GM18868 (cell line): Measurements from ENCODE around the gene TMEM54.

Source experiments
- ATAC-seq: cut with Tn5 transposase; IDR thresholded peaks from one replicate; pipeline ENCODE4 v1.9.1; 2021; ENCODE audit warnings: mild to moderate bottlenecking, moderate library complexity; ENCODE audit not compliant: unreplicated experiment

TMEM54 gene

GRCh38 chr1:32895325-32896215, 5.6 kb downstream of the TMEM54 start:
- ATAC-seq, result no peak

DNA sequence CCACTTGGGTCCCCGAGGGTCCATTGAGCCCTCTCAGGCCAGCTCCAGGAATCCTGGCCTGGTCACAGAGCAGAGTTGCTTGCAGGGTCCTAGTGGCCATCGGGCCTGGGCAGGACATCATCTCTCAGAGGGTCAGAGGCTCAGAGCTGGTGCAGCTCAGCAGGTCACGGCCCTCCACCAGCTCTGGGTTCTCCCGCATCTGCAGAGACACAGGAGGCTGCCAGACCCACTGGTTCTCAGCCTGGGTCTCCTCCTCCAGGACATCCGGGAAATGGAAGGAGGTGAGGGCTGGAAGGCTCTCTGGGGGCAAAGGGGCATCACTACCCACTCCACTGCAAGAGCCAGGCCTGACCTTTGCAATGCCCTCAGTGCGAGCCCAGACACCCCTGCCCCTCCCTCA, 6.5 kb downstream of the TMEM54 start:
- ATAC-seq, result no peak

DNA sequence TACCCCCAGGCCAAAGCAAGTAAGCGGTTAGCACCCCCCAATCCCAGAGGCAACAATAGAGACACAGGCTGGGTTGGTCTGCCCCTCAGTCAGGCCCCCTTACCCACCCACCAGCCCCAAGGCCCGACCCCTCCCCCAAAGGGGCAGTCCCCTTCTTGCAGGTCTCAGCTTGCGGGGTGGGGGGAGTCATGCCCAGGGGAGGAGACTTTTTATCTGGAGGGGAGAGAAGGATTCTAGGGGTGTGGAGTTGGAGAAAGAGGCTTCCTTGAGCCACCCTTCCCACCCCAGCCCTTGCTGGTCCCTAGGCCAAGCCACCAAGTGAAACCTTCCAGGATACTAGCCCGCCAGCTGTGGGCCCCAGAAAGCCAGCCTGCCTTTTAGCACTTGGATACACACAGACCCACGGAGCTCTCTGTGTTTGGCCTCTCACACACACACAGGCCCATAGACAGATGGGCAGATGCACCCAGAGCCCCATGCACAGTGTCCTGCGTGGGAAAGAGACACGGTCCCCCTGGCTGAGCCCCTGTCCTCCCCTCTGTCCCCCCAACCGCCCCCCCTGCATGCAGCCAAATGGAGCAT, 7.1 kb downstream of the TMEM54 start:
- ATAC-seq, result no peak

DNA sequence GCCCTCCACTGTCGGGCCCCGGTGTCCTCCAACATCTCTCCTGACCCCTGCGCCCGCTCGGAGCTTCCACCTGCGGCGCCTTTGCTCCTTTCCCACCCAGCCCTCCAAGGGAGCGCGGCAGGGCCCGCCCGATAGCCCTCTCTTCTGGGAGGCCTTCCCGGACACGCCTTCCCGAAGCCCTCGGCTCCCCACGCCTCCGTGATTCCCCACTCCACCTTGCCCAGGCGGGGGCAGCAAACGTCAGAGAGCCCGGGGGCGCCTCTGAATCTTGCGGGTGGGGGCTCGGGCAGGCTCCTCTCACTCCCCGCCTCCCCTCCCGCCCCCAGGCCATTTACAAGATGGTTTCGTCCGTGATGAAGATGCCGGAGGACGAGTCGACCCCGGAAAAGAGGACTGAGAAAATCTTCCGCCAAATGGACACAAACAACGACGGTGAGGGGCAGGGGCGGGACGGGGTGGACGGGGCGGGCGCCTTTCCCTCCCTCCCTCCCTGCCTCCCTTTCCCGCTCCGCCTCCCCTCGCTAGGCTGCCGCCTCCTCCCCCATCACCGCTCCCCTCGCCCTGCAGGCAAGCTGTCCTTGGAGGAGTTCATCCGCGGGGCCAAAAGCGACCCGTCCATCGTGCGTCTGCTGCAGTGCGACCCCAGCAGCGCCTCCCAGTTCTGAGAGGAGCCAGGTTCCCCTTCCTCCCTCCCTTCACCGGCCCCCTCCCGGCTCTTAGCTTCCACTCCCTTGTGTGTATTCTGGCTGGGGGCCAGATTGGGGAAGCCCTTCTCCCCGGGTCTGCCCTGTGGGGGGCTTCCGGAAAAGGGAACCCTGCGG, 7.8 kb downstream of the TMEM54 start:
- no peak for ATAC-seq

GRCh38 chr1:32892368-32893197, 8.6 kb downstream of the TMEM54 start:
- no peak for ATAC-seq

DNA sequence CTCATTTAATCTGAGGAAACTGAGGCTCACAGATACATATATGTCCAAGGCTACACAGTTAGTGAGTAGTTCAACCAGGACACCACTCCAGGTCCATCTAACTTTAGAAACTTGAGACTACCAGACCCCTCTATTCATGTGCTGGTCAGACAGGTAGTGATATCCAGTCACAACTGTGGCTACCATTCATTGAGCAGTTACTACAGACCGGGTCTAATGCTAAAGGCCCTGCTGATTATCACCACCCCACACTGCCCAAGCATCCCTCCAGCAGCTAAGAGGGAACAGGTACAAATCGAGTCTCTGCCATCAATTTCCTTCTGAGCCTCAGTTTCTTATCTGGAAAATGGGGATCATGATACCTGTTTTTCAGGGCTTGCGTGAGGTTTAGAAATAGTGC, 9.6 kb downstream of the TMEM54 start:
- ATAC-seq, result no peak

- ATAC-seq, result no peak
Measured at GRCh38 chr1:32891241-32891570, 10.0 kb downstream of the TMEM54 start.

DNA sequence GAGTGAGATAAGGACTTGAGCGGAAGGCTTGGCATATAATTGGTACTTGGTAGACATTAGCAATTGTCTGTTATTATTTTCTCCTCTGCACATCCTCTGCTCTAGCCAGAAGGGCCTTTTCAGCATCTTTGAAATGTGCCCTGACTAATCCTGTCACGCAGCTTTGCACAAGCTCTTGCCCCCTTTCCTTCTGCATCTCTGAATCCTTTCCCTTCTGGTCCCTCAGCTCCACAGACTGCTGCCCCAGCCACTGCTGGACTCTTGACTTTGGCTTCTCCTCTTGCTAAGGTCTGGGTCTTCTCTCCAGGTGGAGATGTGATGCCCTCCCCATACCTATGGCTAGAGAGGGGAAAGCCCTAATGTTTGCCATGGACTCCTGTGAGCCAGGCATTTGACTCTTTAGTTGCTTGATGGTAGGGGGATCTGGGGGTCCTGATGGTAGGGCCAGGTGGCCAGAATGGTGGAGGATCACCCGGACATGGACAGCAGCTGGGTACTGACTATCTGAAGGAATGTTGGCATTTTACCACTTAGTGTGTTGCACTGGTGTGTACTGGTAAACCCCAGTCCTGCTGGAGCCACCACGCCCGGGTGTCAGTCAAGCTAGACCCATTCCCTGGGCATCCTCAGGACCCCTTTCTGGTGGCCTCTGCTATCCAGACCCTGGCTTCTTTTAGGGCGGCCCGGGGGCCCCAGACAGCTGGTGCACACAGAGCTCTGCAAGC, 10.5 kb downstream of the TMEM54 start:
- ATAC-seq, result no peak

- no peak for ATAC-seq
Measured at GRCh38 chr1:32889731-32890278, 11.4 kb downstream of the TMEM54 start.

GRCh38 chr1:32888677-32889420, 12.3 kb downstream of the TMEM54 start:
- ATAC-seq, result no peak

GRCh38 chr1:32888134-32888533, 13.1 kb downstream of the TMEM54 start:
- no peak for ATAC-seq

DNA sequence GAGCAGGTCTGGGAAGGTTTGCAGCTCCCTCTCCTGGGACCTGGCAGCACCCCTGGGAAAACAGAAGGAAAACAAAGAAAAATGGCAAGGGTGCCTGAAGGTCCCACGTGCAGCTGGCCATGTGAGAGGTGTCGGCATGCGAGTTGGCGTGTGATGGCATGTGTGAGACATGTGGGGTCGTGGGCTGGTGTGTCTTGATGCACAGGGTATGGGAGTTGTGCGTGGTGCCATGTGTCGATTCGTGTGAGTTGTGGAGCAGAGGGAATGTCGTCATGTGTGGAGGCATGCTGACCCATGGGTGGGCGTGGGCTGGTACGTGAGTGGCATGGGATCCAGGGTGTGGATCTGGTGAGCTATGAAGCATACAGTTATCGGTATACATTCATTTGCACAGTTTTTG, 13.6 kb downstream of the TMEM54 start:
- ATAC-seq, result no peak

- no peak for ATAC-seq
Measured at GRCh38 chr1:32886828-32887414, 14.3 kb downstream of the TMEM54 start.

DNA sequence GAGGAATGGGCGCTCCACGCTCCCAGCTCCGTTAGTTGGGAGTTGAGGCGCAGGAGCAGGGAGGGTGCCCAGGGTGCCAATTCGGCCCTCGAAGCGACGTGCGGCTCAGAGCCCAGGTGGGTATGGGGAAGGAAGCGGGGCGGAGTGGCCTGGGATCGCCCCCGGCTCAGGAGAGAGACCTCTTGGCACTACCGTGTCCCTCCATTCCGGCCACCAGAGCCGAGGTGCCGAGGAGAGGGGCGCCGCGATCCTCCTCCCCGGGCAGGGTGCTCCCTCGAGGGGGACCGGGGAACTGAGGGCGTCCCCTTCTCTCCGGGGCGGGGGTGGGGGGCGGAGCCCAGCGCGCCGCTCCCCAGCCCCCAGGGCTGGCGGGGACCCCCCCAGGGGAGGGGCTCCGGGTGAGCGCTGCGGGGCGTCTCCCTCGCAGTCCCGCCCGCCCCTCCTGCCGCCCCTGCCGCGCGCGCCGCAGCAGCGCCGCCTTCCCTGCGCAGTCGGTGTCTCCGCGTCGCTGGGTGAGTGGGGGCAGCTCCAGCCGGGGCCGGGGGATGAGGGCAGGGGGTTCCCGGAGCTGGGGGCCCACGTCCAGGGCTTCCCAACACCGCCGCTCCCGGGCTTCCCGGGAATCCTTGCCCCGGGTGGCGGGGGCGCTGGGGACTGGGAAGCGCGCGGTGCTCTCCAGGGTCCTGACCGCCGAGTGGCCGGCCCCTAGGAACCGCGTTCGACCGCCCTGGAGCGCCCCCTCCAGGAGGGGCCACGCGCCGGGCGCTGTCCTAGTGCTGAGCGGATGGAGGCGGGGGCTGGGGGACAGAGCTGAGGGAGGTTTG, 15.0 kb downstream of the TMEM54 start, which contains the start of gene HPCA:
Gene HPCA (plus strand): TSS at position 488 of the 824 bp plus-strand sequence. CDS start 2,408 bp downstream, outside the sequence.
- no peak for ATAC-seq

DNA sequence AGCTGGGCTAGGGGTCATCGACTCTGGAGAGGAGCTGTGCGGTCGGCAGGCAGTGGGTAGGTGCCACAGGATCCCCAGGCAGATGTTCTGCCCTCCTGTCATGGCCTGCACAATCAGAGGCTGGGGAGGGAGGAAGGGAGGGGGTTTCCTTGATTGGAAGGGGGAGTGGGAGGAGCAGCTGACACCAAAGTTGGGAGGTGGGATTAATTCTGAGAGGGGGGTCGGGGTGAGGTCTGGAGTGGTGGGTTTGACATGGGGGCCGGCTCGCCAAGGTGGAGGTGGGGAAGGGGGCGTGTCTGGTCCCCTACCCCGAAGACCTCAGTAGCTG, 15.5 kb downstream of the TMEM54 start:
- ATAC-seq, result no peak

- no peak for ATAC-seq
Measured at GRCh38 chr1:32884726-32885125, 16.5 kb downstream of the TMEM54 start.

- no peak for ATAC-seq
Measured at GRCh38 chr1:32884032-32884372, 17.2 kb downstream of the TMEM54 start.
